GM23338 (cell line): ENCODE measurements around the gene GRN.

Experiments
- EZH2 ChIP-seq: fragments of 200-600 bp; sonication (generic); IDR thresholded peaks from one replicate; pipeline ENCODE4 v1.8.0; 2017; ENCODE audit warnings: antibody characterized with exemption, mild to moderate bottlenecking, low read depth; ENCODE audit not compliant: unreplicated experiment
- EZH2phosphoT487 ChIP-seq: fragments of 200-600 bp; sonication (generic); IDR thresholded peaks from one replicate; pipeline ENCODE4 v1.8.1; 2018; ENCODE audit warnings: antibody characterized with exemption; ENCODE audit not compliant: unreplicated experiment
- JUNB ChIP-seq: IDR thresholded peaks from one replicate; pipeline ENCODE4 v1.6.1; 2016; ENCODE audit warnings: antibody characterized with exemption; ENCODE audit not compliant: unreplicated experiment
- NANOG ChIP-seq: IDR thresholded peaks from 2 replicates; pipeline ENCODE4 v1.6.1; 2016; ENCODE audit warnings: antibody characterized with exemption, borderline replicate concordance
- POLR2AphosphoS5 ChIP-seq: IDR thresholded peaks from 2 replicates; pipeline ENCODE4 v1.6.1; 2016; ENCODE audit warnings: antibody characterized with exemption, low read depth
- STAT1 ChIP-seq: IDR thresholded peaks from one replicate; pipeline ENCODE4 v1.6.1; 2016; ENCODE audit warnings: antibody characterized with exemption; ENCODE audit not compliant: unreplicated experiment
- ZNF114 ChIP-seq: fragments of 250-450 bp; sonication (Bioruptor Pico); IDR thresholded peaks from 2 replicates; pipeline ENCODE4 v1.5.0; 2020; ENCODE audit warnings: mild to moderate bottlenecking, moderate library complexity
- ZNF331 ChIP-seq: fragments of 250-450 bp; sonication (Bioruptor Pico); IDR thresholded peaks from 2 replicates; pipeline ENCODE4 v1.5.0; 2020; ENCODE audit warnings: low read depth, mild to moderate bottlenecking, moderate library complexity
- TF ChIP-seq, protein P1 (sequence below), 2 experiments: fragments of 200-600 bp in 1 of 2; sonication (generic) in 1 of 2; conservative IDR thresholded peaks; 2 replicates each; pipeline versions ENCODE4 v1.5.1 to v1.6.1; 2016 to 2017; ENCODE audit warnings: antibody characterized with exemption in 2 of 2, low read depth in 2 of 2, mild to moderate bottlenecking in 2 of 2, moderate library complexity in 1 of 2
- TF ChIP-seq, protein P2 (sequence below): IDR thresholded peaks from one replicate; pipeline ENCODE4 v1.6.1; 2018; ENCODE audit warnings: antibody characterized with exemption; ENCODE audit not compliant: unreplicated experiment
- TF ChIP-seq, protein P3 (sequence below): IDR thresholded peaks from 2 replicates; pipeline ENCODE4 v1.6.1; 2016; ENCODE audit warnings: antibody characterized with exemption
- TF ChIP-seq, protein P4 (sequence below): fragments of 250-450 bp; sonication (Bioruptor Pico); IDR thresholded peaks from 2 replicates; pipeline ENCODE4 v1.5.0; 2020; ENCODE audit warnings: mild to moderate bottlenecking, moderate library complexity

DNA sequence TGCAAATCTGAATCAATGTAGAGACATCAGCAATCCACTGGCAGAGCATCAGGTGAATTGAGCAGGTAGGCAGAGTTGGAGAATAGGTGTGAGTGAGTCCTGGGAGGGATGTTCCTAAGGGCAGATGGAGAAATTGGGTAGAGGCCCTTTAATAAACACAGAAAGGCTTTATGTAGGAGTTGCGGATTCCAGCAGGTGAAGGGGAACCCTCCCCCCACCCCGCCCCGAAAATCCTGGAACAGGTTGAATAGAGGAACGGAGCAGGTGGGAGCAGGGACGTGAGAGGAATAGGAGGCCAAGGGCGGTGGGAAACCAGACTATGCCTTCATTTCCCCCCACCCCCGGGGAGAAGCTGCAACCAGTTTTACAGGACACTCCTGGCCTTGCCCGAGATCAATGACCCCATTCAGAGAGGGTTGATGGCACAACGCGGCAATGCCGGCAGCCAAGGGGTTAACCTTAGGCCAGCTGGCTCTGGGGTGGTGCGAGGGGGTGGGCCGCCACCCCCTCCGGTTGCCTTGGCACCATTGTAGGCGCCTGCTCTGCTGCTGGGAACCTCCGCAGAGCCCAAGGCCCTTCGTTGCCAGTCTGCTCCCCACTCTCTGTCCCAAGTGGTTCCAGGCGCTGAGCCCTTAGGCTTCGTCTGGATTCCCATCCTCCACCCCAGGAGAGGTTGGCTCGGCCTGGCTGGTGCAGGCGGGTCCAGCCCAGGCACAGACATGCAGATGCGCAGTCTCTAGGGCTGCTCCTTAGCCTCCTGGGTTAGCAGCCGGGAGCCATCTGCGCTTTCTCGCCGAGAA lies 37.5 kb upstream of the GRN start:
- TF ChIP-seq, protein P1, sequence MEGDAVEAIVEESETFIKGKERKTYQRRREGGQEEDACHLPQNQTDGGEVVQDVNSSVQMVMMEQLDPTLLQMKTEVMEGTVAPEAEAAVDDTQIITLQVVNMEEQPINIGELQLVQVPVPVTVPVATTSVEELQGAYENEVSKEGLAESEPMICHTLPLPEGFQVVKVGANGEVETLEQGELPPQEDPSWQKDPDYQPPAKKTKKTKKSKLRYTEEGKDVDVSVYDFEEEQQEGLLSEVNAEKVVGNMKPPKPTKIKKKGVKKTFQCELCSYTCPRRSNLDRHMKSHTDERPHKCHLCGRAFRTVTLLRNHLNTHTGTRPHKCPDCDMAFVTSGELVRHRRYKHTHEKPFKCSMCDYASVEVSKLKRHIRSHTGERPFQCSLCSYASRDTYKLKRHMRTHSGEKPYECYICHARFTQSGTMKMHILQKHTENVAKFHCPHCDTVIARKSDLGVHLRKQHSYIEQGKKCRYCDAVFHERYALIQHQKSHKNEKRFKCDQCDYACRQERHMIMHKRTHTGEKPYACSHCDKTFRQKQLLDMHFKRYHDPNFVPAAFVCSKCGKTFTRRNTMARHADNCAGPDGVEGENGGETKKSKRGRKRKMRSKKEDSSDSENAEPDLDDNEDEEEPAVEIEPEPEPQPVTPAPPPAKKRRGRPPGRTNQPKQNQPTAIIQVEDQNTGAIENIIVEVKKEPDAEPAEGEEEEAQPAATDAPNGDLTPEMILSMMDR (conservative IDR thresholded peaks at IDR 0.05; ENCODE audit: low read depth in 2 of 2): no peak
- TF ChIP-seq ZNF331 (CRISPR knock-in tag): no peak
- TF ChIP-seq POLR2AphosphoS5: no peak; the same call in none of the 2 replicates
- TF ChIP-seq, protein P2, sequence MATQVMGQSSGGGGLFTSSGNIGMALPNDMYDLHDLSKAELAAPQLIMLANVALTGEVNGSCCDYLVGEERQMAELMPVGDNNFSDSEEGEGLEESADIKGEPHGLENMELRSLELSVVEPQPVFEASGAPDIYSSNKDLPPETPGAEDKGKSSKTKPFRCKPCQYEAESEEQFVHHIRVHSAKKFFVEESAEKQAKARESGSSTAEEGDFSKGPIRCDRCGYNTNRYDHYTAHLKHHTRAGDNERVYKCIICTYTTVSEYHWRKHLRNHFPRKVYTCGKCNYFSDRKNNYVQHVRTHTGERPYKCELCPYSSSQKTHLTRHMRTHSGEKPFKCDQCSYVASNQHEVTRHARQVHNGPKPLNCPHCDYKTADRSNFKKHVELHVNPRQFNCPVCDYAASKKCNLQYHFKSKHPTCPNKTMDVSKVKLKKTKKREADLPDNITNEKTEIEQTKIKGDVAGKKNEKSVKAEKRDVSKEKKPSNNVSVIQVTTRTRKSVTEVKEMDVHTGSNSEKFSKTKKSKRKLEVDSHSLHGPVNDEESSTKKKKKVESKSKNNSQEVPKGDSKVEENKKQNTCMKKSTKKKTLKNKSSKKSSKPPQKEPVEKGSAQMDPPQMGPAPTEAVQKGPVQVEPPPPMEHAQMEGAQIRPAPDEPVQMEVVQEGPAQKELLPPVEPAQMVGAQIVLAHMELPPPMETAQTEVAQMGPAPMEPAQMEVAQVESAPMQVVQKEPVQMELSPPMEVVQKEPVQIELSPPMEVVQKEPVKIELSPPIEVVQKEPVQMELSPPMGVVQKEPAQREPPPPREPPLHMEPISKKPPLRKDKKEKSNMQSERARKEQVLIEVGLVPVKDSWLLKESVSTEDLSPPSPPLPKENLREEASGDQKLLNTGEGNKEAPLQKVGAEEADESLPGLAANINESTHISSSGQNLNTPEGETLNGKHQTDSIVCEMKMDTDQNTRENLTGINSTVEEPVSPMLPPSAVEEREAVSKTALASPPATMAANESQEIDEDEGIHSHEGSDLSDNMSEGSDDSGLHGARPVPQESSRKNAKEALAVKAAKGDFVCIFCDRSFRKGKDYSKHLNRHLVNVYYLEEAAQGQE: no peak
- TF ChIP-seq, protein P3, sequence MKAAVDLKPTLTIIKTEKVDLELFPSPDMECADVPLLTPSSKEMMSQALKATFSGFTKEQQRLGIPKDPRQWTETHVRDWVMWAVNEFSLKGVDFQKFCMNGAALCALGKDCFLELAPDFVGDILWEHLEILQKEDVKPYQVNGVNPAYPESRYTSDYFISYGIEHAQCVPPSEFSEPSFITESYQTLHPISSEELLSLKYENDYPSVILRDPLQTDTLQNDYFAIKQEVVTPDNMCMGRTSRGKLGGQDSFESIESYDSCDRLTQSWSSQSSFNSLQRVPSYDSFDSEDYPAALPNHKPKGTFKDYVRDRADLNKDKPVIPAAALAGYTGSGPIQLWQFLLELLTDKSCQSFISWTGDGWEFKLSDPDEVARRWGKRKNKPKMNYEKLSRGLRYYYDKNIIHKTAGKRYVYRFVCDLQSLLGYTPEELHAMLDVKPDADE: no peak
- TF ChIP-seq EZH2: no peak
- no peak for TF ChIP-seq STAT1
- no peak for TF ChIP-seq NANOG
- TF ChIP-seq EZH2phosphoT487: no peak
- TF ChIP-seq, protein P4, sequence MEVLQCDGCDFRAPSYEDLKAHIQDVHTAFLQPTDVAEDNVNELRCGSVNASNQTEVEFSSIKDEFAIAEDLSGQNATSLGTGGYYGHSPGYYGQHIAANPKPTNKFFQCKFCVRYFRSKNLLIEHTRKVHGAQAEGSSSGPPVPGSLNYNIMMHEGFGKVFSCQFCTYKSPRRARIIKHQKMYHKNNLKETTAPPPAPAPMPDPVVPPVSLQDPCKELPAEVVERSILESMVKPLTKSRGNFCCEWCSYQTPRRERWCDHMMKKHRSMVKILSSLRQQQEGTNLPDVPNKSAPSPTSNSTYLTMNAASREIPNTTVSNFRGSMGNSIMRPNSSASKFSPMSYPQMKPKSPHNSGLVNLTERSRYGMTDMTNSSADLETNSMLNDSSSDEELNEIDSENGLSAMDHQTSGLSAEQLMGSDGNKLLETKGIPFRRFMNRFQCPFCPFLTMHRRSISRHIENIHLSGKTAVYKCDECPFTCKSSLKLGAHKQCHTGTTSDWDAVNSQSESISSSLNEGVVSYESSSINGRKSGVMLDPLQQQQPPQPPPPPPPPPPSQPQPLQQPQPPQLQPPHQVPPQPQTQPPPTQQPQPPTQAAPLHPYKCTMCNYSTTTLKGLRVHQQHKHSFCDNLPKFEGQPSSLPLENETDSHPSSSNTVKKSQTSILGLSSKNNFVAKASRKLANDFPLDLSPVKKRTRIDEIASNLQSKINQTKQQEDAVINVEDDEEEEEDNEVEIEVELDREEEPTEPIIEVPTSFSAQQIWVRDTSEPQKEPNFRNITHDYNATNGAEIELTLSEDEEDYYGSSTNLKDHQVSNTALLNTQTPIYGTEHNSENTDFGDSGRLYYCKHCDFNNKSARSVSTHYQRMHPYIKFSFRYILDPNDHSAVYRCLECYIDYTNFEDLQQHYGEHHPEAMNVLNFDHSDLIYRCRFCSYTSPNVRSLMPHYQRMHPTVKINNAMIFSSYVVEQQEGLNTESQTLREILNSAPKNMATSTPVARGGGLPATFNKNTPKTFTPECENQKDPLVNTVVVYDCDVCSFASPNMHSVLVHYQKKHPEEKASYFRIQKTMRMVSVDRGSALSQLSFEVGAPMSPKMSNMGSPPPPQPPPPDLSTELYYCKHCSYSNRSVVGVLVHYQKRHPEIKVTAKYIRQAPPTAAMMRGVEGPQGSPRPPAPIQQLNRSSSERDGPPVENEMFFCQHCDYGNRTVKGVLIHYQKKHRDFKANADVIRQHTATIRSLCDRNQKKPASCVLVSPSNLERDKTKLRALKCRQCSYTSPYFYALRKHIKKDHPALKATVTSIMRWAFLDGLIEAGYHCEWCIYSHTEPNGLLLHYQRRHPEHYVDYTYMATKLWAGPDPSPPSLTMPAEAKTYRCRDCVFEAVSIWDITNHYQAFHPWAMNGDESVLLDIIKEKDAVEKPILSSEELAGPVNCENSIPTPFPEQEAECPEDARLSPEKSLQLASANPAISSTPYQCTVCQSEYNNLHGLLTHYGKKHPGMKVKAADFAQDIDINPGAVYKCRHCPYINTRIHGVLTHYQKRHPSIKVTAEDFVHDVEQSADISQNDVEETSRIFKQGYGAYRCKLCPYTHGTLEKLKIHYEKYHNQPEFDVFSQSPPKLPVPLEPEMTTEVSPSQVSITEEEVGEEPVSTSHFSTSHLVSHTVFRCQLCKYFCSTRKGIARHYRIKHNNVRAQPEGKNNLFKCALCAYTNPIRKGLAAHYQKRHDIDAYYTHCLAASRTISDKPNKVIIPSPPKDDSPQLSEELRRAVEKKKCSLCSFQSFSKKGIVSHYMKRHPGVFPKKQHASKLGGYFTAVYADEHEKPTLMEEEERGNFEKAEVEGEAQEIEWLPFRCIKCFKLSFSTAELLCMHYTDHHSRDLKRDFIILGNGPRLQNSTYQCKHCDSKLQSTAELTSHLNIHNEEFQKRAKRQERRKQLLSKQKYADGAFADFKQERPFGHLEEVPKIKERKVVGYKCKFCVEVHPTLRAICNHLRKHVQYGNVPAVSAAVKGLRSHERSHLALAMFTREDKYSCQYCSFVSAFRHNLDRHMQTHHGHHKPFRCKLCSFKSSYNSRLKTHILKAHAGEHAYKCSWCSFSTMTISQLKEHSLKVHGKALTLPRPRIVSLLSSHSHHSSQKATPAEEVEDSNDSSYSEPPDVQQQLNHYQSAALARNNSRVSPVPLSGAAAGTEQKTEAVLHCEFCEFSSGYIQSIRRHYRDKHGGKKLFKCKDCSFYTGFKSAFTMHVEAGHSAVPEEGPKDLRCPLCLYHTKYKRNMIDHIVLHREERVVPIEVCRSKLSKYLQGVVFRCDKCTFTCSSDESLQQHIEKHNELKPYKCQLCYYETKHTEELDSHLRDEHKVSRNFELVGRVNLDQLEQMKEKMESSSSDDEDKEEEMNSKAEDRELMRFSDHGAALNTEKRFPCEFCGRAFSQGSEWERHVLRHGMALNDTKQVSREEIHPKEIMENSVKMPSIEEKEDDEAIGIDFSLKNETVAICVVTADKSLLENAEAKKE: no peak
- no peak for TF ChIP-seq JUNB
- TF ChIP-seq ZNF114: no peak
